ENCODE measurements around the gene EFNA5. TPM values are rescaled to one million over a fixed set of nuclear protein-coding genes. Genes with fewer than 3 reads are reported as not detected.

EFNA5 gene
- total RNA-seq, 1 experiment from 2014 or later: 0.22 TPM

- TF ChIP-seq REST (IDR thresholded peaks at IDR 0.05; ENCODE audit: low read depth) (no peak), FOSL1 (IDR thresholded peaks at IDR 0.05; ENCODE audit: low read depth) (no peak), SP1 (IDR thresholded peaks at IDR 0.05; ENCODE audit: low read depth) (no peak), CTCF (IDR thresholded peaks at IDR 0.05 in 2 of 3, conservative IDR thresholded peaks at IDR 0.05 in 1 of 3; ENCODE audit: borderline replicate concordance in 1 of 3, insufficient read depth in 1 of 3, low read depth in 2 of 3, low read length in 2 of 3) (no peak), POLR2A (IDR thresholded peaks at IDR 0.05; ENCODE audit: borderline replicate concordance, extremely low read depth, insufficient read depth, insufficient read length) (no peak), TCF7L2 (IDR thresholded peaks at IDR 0.05; ENCODE audit: borderline replicate concordance, extremely low read depth, insufficient read depth, insufficient read length) (no peak), SIN3A (IDR thresholded peaks at IDR 0.05; ENCODE audit: low read depth) (no peak), EZH2phosphoT487 (IDR thresholded peaks at IDR 0.05; ENCODE audit: borderline replicate concordance) (no peak)
Measured at GRCh38 chr5:107431536-107431935, 239.2 kb downstream of the EFNA5 start (continued).

GRCh38 chr5:107430071-107430625, 240.6 kb downstream of the EFNA5 start:
- intact Hi-C loops (cut with micrococcal nuclease): no loop called here
- Histone ChIP-seq H3K4me1 (ENCODE audit: control insufficient read depth in 1 of 2, insufficient read depth in 2 of 2, low read length in 2 of 2) (peaks cover 11 to 20% of the 10 kb centered on the region in 2 experiments; a peak in 3 of 4 replicates), H3K9ac (ENCODE audit: low read length) (no peak overlapping the region)

More at GRCh38 chr5:107430071-107430625, 240.6 kb downstream of the EFNA5 start:
- POLR2A ChIA-PET: no interaction called here
- no peaks in the 10 kb centered on the region for H3K27me3 ChIP-seq (ENCODE audit: insufficient read depth, low read length)
- CTCF ChIA-PET: no interaction called here
- no peaks in the 10 kb centered on the region for H4K20me1 ChIP-seq (ENCODE audit: insufficient read depth)
- no peak for ATAC-seq
- H3K9me2 ChIP-seq (ENCODE audit: insufficient read depth): no peaks in the 10 kb centered on the region
- H2AFZ ChIP-seq (ENCODE audit: low read depth, low read length, poor library complexity, severe bottlenecking): no peak overlapping the region
- no peaks in the 10 kb centered on the region for H3K9me3 ChIP-seq (ENCODE audit: control insufficient read depth in 1 of 2, insufficient read depth in 1 of 2, low read depth in 1 of 2, low read length in 2 of 2)
- TF ChIP-seq MAX (IDR thresholded peaks at IDR 0.05): no peak
- RAD21 ChIA-PET (ENCODE audit: low non-redundant PET in 1 of 2, low total read pairs in 2 of 2, uncharacterized antibody in 2 of 2, unreplicated experiment in 2 of 2): no interaction called here
- H3K27ac ChIP-seq (ENCODE audit: low read depth, low read length): no peak overlapping the region
- DNase-seq (ENCODE audit: low read depth, low spot score): no peak
- no peak overlapping the region for H3K4me3 ChIP-seq (replicated peaks in 1 of 2; ENCODE audit: low read depth in 1 of 2, low read length in 2 of 2)
- H3K4me2 ChIP-seq (ENCODE audit: low read length): no peak overlapping the region
- no peaks in the 10 kb centered on the region for H3K36me3 ChIP-seq (ENCODE audit: control insufficient read depth in 1 of 2, insufficient read depth in 2 of 2, low read length in 2 of 2)
- no TSS peak for BruUV-seq (replicated peaks)
- H3K79me2 ChIP-seq (ENCODE audit: insufficient read depth, low read length): no peaks in the 10 kb centered on the region
